Frontal cortex (tissue), 4 donors: ENCODE results near the gene CHST12. TPM values are rescaled to one million over a fixed set of nuclear protein-coding genes. Genes with fewer than 3 reads are reported as not detected.

Source experiments
- DNase-seq, 2 donors: peaks; one replicate each; pipeline ENCODE4 v3.0.0; 2012; ENCODE audit warnings: low spot score in 2 of 2
- FAIRE-seq: peaks from 2 replicates; lab custom pipeline; 2012; peaks lifted over from hg19 to GRCh38; lab: Jason Lieb, UNC
- total RNA-seq: library from RNA; depleted of rRNA; stranded (reverse); fragments of >200 nt; gene quantifications from one replicate; pipeline ENCODE4 v1.2.3, GENCODE V29; 2014
- donor health status: control.
- donor health status: control.
- donor health status: control.

Gene CHST12
- total RNA-seq, result 2.0 TPM

- FAIRE-seq (no peak), DNase-seq (peak; percentile 99 to 100)
Observed at GRCh38 chr7:2403014-2403717, at the start of gene CHST12. TSS of gene CHST12 (plus strand) at chr7:2403611. CDS start at chr7:2432640, 29,029 bp downstream.

GRCh38 chr7:2353936-2354185, 49.5 kb upstream of the CHST12 start:
- peak; percentile 92 to 93 for DNase-seq
- no peak for FAIRE-seq

GRCh38 chr7:2354186-2354938, 49.0 kb upstream of the CHST12 start, which contains the start of gene EIF3B:
TSS of gene EIF3B (plus strand) at chr7:2354827. CDS start at chr7:2354922, 95 bp downstream.
- DNase-seq, result peak; percentile 95 to 99
- FAIRE-seq, result no peak

GRCh38 chr7:2354939-2355704, 48.3 kb upstream of the CHST12 start:
- no peak for FAIRE-seq
- no peak for DNase-seq

- FAIRE-seq, result no peak
- no peak for DNase-seq
Observed at GRCh38 chr7:2355705-2356008, 47.8 kb upstream of the CHST12 start.

GRCh38 chr7:2357165-2357564, 46.2 kb upstream of the CHST12 start:
- DNase-seq (no peak), FAIRE-seq (no peak)

- DNase-seq (no peak), FAIRE-seq (no peak)
Observed at GRCh38 chr7:2357571-2357970, 45.8 kb upstream of the CHST12 start.

- DNase-seq (no peak), FAIRE-seq (no peak)
Observed at GRCh38 chr7:2358968-2359527, 44.4 kb upstream of the CHST12 start.

GRCh38 chr7:2359610-2360009, 43.8 kb upstream of the CHST12 start:
- no peak for DNase-seq
- no peak for FAIRE-seq

GRCh38 chr7:2360796-2361195, 42.6 kb upstream of the CHST12 start:
- FAIRE-seq, result no peak
- DNase-seq, result no peak

GRCh38 chr7:2362385-2363088, 40.9 kb upstream of the CHST12 start:
- no peak for FAIRE-seq
- DNase-seq, result no peak

GRCh38 chr7:2369139-2369538, 34.3 kb upstream of the CHST12 start:
- no peak for FAIRE-seq
- no peak for DNase-seq

GRCh38 chr7:2371329-2371728, 32.1 kb upstream of the CHST12 start:
- DNase-seq (no peak), FAIRE-seq (no peak)

- FAIRE-seq (no peak), DNase-seq (no peak)
Observed at GRCh38 chr7:2372724-2373123, 30.7 kb upstream of the CHST12 start.

GRCh38 chr7:2373124-2373556, 30.3 kb upstream of the CHST12 start:
- FAIRE-seq (no peak), DNase-seq (no peak)

- no peak for DNase-seq
- FAIRE-seq, result no peak
Observed at GRCh38 chr7:2373646-2374045, 29.8 kb upstream of the CHST12 start.

- FAIRE-seq (no peak), DNase-seq (no peak)
Observed at GRCh38 chr7:2374401-2374800, 29.0 kb upstream of the CHST12 start.

- FAIRE-seq (no peak), DNase-seq (no peak)
Observed at GRCh38 chr7:2374830-2375728, 28.3 kb upstream of the CHST12 start.
